Pons (tissue), 1 donor: ENCODE results near the gene ZMAT3.
"Not testable (repeated sequence)": the region's sequence is repeated elsewhere in the genome, so short reads cannot be mapped to it uniquely, and the experiment has no call there.

Experiments
- DNase-seq: peaks from one replicate; pipeline ENCODE4 v3.0.0-alpha.2; 2016; ENCODE audit warnings: low spot score

ZMAT3 gene

DNA sequence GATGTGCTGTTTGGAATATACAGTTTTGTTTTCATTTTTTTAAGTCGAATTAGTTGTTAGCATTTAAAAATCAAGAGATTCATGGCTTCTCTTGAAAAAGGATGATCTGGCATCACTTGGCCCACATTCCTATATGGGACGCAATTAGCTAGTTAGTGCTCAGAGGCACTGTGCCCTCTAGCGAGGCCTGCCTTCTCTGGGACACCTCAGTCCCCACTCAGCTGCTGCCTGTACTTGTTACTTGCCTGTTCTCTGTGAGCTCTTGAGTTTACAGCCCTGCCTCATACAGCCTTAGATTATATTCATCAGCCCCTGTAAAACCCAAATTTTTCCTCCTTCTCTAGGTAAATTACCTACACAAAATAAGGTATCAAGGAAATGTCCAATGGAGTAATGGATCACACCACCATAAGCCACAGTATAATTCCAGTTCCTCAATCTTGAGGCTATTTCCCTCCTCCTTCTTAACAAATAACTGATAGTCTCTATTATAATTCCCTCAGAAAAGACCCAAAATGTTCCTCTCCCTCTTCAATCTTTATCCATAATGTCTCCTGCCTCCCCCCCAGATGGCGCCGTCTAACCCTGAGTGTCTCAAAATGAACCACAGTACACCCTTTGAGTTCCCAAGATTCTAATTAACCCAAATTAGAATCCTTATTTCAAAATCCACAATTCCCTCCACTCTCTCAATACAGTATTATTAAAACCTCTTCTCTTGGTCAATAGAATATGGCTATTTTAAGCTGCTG, 2.7 kb downstream of the ZMAT3 start:
- DNase-seq: peak; percentile 26

DNA sequence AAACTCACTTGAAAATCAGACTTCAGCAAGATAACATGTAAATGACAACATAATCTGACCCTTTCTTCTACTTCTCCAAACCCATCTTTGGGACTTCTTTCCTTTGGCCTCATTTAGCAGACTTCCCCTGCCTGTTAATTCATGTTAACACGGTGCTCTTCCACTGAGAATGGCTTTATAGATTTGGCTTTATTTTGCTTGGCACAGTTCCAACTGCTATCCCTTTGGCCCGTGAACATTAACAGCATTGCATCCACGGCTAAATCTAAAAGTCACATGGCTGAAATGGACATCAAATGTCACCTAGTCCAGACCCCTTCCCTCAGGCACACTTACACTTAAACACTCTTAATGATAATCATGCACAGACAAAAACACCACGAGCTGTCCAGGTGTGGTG, 3.8 kb downstream of the ZMAT3 start:
- no peak for DNase-seq

DNA sequence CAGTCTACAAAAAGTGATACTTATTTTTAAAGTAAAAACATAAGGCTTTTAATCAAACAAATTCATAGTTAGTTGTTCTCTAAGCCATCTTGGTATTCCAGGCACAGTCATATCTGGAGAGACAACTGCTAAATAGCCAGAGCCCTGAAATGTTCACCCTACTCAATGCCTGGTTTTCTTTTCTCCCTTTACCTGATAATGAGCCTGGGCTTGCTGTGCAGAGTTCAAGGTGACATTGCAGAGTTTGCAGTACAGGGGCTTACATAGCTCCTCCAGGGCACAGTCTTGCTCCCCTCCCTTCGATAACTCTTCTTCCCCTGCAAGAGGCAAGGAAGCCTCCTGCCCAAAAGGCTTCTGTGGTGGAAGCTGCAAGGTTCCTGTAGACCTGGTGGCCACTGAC, 4.3 kb downstream of the ZMAT3 start:
- DNase-seq: no peak

DNA sequence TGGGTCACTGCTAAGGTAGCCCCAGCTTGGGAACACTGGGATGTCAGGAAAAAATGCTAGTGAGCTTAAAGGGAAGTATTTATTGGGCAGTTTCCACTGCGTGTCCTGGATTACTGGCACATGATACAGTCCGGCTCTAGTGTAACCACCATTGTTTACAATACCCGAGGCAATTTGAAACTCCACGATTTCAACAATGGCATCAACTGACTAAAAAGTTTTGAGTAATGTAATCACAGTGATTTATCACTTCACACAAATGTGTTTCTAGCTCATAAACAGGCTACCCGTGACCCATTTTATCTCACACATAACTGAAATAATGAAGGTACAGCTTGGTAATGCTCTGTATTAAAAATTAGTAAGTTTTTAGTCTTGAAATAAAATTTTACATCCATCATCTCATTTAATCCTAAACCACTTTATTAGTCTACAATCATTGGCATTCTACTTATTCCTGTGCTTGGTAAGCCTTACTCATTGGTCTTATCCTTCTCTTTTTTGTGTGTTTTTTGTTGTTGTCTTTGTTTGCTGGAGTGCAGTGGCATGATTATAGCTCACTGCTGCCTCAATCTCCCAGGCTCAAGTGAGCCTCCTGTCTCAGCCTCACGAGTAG, 7.6 kb downstream of the ZMAT3 start:
- no peak for DNase-seq

DNA sequence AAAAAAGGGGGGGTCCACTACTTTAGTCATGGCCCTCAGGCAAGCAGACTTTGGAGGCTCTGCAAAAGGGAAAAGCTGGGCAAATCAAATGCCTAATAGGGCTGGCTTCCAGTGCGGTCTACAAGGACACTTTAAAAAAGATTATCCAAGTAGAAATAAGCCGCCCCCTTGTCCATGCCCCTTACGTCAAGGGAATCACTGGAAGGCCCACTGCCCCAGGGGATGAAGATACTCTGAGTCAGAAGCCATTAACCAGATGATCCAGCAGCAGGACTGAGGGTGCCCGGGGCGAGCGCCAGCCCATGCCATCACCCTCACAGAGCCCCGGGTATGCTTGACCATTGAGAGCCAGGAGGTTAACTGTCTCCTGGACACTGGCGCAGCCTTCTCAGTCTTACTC, 15.3 kb downstream of the ZMAT3 start:
- DNase-seq: no peak

DNA sequence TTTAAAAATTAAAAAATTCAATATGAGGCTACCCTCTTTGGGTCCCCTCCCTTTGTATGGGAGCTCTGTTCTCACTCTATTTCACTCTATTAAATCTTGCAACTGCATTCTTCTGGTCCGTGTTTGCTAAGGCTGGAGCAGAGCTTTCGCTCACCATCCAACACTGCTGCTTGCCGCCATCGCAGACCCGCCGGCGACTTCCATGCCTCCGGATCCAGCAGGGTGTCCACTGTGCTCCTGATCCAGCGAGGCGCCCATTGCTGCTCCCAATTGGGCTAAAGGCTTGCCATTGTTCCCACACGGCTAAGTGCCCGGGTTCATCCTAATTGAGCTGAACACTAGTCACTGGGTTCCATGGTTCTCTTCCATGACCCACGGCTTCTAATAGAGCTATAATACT, 17.0 kb downstream of the ZMAT3 start:
- DNase-seq: not testable (repeated sequence)

DNA sequence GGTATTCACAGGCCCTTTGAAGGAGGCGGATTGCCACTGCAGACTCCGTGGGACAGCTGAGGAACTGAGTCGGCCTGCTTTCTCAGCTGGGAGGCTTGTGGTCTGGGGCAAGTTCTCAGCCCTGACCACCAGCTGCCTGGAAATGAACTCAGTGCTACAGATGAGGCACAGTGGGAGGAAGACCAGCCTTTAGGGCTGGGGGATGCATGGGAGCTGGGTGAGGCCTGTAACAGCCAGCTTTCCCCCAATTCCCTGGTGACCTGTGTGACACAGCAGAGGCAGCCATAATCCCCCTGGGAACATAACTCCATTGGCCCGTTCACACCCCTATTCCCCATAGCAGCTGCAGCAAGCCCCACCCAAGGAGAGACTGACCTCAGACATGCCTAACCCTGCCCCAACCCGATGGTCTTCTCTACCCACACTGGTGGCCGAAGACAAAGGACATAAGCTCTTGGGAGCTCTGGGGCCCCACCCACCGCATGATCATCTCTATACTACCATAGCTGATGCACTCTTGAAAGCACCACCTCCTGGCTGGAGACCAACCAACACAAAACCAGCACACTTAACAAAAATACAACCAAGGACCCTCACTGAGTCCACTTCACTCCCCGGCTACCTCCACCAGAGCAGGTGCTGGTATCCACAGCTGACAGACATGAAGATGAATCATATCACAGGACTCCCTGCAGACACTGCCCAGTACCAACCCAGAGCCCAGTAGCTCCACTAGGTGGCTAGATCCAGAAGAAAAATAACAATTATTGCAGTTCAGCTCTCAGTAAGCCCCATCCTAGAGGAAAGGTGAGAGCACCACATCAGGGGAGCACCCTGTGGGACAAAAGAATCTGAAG, 24.9 kb downstream of the ZMAT3 start:
- DNase-seq: no peak

DNA sequence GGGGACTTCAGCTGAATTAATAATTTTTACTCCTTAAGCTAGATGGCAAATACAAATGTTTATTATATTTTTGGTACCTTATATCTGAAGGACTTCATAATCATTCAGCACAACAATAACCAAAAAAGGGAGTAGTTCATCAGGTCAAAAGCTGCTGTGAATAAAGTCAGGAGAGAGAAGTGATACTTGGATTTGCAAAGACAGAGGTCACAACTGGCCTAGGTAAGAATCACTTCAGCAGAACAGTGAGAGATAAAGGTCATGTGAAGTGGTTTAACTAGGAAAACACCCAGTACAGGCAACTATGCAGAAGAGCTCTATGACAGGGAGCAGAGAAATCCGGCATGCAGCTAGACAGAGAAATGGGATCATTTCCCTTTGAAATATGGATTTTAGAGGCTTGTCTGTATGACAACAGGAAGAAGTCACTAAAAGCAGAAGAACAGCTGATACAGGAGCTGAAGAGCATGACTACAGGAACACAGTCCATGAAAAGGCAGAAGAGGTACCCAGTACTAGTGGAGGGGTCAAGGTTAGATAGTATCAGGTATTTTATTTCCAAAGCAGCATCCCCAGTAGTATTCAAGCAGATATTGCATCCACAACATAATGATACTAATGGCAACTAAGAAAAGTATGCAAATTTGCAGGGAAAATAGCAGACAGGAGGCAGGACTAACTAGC, 25.7 kb downstream of the ZMAT3 start:
- DNase-seq: no peak

DNA sequence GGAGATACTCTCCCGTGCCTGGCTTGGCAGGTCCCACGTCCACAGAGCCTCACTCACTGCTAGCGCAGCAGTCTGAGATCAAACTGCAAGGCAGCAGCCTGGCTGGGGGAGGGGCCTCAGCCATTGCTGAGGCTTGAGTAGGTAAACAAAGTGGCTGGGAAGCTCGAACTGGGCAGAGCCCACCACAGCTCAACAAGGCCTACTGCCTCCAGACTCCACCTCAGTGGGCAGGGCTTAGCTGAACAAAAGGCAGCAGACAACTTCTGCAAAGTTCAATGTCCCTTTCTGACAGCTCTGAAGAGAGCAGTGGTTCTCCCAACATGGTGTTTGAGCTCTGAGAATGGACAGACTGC, 32.7 kb downstream of the ZMAT3 start:
- DNase-seq: not testable (repeated sequence)

DNA sequence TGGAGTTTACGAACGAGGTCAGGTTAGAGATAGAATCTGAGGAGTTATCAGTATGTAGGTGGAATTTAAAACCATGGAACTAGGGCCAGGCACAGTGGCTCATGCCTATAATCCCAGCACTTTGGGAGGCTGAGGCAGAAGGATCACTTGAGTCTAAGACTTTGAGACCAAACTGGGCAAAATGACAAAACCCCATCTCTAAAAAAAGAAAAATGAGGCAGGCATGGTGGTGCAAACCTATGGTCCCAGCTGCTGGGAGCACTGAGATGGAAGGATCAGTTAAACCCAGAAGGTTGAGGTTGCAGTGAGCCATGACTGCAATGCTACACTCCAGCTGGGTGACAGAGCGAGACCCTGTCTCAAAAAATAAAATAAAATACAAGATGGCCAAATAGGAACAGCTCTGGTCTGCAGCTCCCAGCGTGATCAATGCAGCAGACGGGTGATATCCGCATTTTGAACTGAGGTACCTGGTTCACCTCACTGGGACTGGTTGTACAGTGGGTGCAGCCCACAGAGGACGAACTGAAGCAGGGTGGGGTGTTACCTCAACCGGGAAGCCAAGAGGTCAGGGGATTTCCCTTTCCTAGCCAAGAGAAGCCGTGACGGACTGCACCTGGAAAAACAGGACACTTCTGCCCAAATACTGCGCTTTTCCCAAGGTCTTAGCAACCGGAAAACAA, 33.3 kb downstream of the ZMAT3 start:
- DNase-seq: no peak

DNA sequence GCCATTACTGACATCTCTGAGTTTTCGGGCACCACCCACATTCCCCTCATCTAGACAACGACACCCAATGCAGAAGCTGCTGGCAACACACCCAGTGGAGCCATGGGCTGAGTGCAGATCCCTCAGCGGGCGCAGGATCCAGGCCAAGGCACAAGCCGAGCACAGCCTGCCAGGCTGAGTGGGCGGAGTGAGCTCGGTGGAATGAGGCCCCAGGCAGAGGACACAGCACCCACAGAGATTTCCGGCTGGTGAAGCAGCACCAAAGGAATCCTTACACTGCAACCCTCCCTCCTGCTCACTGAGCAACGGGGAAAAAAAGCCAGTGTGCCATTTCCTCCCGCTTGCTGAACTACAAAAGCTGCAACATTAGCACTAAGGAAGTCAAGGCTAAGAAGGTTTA, 34.3 kb downstream of the ZMAT3 start:
- DNase-seq: no peak

DNA sequence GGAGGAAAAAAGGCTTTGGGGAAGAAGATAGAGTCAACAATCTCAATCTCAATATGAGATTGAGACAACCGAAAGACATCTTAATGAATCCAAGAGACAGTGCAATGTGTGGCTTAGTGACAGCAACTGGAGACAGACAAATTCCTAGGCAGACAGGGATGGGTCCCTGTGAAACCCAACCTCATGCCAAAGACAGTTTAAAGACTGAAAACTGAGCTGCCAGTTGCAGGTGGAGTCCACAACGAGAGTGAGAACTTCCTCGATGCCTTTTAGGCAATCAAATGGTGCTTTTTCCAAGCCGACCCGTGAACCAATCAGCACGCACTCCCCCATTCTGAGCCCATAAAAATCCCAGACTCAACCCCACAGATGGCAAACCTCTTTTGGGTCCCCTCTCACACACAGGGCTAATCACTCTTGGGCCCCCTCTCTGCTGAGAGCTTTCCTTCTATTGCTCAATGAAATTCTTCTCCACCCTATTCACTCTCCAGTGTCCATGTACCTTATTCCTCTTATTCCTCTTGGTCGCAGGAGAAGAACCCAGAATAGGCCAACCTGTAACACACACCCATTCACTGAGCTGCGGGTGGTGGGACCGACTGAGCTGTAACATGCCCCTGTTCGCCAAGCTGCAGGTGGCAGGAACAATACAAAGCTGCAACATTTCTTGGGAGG, 34.8 kb downstream of the ZMAT3 start:
- DNase-seq: no peak

DNA sequence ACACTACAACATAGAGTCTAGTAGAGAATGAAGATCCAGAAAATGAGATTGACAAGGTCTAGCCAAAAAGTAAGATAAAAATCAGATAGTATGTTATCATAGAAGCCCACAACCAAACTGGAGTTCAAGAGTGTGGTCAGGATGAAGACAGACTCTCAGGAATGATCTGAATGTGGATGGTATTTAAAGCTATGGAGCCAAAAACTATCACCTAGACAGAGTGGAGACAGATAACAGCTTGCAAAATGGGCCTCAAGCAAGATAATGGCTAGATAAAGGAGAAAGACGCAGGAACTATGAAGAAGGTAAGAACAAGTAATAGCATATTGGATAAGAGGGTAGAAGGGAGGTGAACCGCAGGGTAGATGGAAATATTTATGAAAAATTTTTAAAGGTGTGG, 35.4 kb downstream of the ZMAT3 start:
- DNase-seq: no peak

DNA sequence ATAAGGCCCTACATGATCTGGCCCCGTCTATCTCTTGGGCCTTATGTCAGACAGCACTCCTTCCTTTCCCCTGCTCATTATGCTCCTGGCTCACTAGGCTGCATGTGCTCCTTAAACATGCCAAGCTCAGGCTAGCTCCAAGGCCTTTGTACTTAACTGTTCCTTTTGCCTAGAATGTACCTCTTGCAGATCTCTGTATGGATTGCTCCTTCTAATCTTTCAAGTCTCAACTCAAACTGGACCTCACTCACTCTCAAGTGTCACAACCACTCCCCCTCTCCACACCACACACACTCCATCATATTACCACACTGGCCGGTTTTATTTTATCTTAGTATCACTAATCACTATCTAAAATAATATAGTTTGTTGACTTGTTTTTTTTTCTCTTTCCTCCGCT, 36.4 kb downstream of the ZMAT3 start:
- DNase-seq: no peak

DNA sequence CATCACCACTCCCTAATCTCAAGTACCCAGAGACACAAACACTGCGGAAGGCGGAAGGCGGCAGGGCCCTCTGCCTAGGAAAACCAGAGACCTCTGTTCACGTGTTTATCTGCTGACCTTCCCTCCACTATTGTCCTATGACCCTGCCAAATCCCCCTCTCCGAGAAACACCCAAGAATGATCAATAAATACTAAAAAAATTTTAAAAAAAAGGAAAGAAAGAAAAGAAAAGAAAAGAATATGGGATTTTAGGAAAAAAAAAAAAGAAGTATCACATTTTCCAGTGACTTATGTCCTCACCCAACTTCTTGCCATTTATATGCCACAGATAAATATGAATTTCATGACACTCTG, 38.3 kb downstream of the ZMAT3 start:
- not testable (repeated sequence) for DNase-seq

DNA sequence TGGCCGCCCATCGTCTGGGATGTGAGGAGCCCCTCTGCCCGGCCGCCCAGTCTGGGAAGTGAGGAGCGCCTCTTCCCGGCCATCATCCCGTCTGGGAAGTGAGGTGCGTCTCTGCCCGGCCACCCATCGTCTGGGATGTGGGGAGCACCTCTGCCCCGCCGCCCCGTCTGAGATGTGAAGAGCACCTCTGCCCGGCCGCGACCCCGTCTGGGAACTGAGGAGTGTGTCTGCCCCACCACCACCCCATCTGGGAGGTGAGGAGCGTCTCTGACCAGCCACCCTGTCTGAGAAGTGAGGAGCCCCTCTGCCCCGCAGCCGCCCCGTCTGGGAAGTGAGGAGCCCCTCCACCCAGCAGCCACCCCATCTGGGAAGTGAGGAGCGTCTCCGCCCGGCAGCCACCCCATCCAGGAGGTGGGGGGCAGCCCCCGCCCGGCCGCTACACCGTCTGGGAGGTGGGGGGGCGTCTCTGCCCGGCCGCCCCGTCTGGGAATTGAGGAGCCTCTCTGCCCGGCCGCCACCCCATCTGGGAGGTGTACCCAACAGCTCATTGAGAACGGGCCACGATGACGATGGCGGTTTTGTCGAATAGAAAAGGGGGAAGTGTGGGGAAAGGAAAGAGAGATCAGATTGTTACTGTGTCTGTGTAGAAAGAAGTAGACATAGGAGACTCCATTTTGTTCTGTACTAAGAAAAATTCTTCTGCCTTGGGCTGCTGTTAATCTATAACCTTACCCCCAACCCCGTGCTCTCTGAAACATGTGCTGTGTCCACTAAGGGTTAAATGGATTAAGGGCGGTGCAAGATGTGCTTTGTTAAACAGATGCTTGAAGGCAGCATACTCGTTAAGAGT, 38.9 kb downstream of the ZMAT3 start:
- not testable (repeated sequence) for DNase-seq

DNA sequence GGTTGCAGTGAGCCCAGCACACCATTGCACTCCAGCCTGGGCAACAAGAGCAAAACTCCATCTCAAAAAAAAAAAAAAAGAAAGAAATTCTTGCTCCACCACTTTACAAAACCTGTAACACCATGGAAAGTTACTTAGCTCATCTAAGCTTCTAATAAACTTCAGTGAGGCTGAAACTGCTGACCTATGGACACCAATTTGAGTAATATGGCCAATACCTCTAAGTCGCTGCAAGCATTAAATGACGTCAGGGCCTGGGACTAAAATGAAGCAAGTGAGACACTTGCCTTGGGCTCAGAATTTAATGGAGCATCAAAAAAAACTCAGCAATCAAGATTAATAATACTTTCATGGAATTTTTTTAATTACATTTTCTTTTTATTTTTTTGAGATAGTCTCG, 42.5 kb downstream of the ZMAT3 start:
- DNase-seq: no peak

DNA sequence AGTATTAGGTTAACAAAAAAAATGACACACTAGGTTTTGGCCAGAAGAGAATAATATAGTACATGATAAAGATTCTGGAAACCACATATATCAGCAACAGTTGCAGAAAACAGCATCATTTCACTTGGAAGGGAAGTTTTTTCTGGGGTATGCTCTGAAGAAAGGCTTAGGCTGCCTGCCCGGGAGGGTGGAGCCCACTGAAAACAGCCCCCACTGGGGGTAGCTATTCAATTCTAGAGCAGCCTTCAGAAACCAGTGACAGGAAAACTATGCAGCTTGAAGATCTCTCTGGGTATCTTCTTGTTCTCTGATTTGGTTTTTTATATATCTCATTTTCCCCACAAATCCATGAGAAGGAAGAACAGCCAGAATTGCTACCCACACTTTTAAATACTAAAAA, 43.2 kb downstream of the ZMAT3 start:
- no peak for DNase-seq

DNA sequence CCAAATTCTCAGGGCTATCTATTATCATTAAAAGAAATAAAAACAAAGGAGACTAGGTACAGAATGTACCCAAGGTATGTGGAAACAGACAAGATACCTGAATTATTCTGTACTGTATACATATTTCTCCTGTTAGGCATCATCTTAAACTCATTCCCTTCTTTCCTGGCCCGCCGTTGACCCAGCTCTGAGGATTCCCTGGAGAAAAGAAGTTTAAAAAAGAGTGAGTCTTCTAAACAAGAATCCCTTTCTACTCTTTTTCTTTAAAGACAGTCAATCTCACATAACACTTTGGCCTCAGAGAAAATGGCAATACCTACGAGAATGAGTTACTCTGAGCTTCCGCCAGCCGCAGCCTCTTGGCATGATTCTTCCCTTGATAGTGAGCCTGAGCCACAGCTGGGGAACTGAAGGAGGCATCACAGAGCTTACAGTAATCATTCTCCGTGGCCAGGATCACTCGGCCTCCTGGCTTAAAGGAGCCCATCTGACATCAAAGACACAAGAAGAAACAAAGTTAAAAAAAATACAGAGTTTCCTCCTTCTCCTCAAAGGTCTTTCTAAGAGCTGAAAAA, 44.2 kb downstream of the ZMAT3 start:
- no peak for DNase-seq

DNA sequence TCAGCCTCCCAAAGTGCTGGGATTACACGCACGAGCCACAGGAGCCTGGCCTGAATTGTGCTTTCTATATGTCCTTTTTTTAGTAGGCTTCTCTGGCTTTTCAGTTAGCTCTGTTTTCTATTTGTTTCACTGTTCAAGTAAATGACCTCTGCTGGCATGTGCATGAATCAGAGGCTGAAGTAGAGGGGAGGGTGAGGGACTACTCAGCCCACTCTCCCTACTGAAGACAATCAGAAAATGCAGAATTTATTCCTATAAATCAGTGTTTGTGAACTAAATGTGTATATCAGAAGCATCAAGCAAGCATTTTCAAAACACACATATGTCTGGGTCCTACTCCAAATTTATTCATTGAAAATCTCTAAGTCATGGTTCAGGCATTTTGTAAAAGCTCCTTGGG, 45.0 kb downstream of the ZMAT3 start:
- no peak for DNase-seq
